OCI-LY3 (cell line): Measurements from ENCODE around the gene IL22RA1.

Experiments
- H2AFZ ChIP-seq: fragments of 200-600, 300-600 bp; shearing (Covaris generic); 2 replicates; pipeline ENCODE4 v1.6.0; 2014; ENCODE audit warnings: antibody characterized with exemption, low read depth, low read length
- H3K27ac ChIP-seq: fragments of 200-600, 300-600 bp; sonication (generic); 2 replicates; pipeline ENCODE4 v1.5.1; 2014; ENCODE audit warnings: mild to moderate bottlenecking, low read length, moderate library complexity, mixed read lengths
- H3K27me3 ChIP-seq: fragments of 200-600, 300-600 bp; sonication (generic); 2 replicates; pipeline ENCODE4 v1.6.1; 2014; ENCODE audit warnings: low read depth, low read length, mixed read lengths
- H3K36me3 ChIP-seq: fragments of 200-600, 300-600 bp; sonication (generic); replicated peaks from 2 replicates; pipeline ENCODE3; 2014; ENCODE audit warnings: low read depth, low read length, mixed read lengths
- H3K4me1 ChIP-seq: fragments of 300-600, 200-600 bp; sonication (generic); 2 replicates; pipeline ENCODE4 v1.6.1; 2014; ENCODE audit warnings: low read length, mixed read lengths
- H3K4me2 ChIP-seq: fragments of 200-600, 300-600 bp; sonication (generic); 2 replicates; pipeline ENCODE4 v1.6.1; 2014; ENCODE audit warnings: low read length, mixed read lengths
- H3K4me3 ChIP-seq: fragments of 300-600, 200-600 bp; sonication (generic); 2 replicates; pipeline ENCODE4 v1.5.1; 2014; ENCODE audit warnings: antibody characterized with exemption, mild to moderate bottlenecking, low read length, moderate library complexity
- H3K79me2 ChIP-seq: fragments of 300-600, 200-600 bp; shearing (Covaris generic); 2 replicates; pipeline ENCODE4 v1.6.1; 2014; ENCODE audit warnings: mild to moderate bottlenecking, low read length, mixed read lengths
- H3K9ac ChIP-seq: fragments of 300-600, 200-600 bp; shearing (Covaris generic); 2 replicates; pipeline ENCODE4 v1.6.0; 2014; ENCODE audit warnings: mild to moderate bottlenecking, low read length, moderate library complexity
- H3K9me3 ChIP-seq: fragments of 200-600, 300-600 bp; shearing (Covaris generic); 2 replicates; pipeline ENCODE4 v1.6.1; 2014; ENCODE audit warnings: low read length, mixed read lengths; ENCODE audit not compliant: insufficient read depth
- H4K20me1 ChIP-seq: fragments of 200-600, 300-600 bp; sonication (generic); 2 replicates; pipeline ENCODE4 v1.6.1; 2016; ENCODE audit warnings: low read length, mixed read lengths; ENCODE audit not compliant: insufficient read depth
- EZH2phosphoT487 ChIP-seq: fragments of 200-600 bp; shearing (Covaris generic); IDR thresholded peaks from 2 replicates; pipeline ENCODE4 v1.6.1; 2018; ENCODE audit warnings: antibody characterized with exemption, mixed run types, low read depth
- TF ChIP-seq, protein P1 (sequence below): fragments of 200-600, 300-600 bp; sonication (generic); IDR thresholded peaks from 2 replicates; pipeline ENCODE4 v1.5.1; 2014; ENCODE audit warnings: antibody characterized with exemption, low read length, low read depth

Gene IL22RA1

DNA sequence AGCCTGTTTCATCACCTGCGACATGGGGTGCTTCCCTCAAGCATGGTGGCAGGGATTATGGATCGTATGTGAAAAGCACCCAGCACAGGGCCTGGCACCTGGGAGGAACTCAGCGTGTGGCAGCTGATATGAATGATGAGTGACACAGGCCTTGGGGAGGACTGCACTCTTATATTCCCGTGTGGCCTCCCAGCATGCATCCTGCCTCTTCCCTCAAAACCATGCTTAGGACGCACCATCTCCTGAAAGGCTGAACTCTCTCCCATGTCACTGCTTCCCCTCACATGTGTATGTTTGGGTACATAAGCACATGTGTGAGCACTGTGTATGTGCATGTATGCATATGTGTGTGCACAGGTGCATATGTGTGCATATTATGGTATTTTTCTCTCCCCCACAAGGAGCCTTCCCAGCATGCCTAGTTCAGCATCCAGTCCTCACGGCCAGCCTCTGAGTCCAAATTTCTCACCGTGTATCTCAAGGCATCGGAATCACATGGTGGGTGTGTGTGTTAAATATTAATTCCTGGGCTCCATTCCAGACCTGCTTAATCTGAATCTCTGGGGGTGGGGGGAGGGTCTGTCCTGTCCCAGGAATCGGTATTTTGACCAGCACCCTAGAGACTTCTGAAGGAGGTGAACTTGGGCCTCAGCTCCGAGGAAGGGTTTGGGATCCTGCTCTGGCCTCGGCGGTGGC, 43.8 kb downstream of the IL22RA1 start:
- Histone ChIP-seq H2AFZ (no peak overlapping the region), H3K4me1 (no peaks in the 10 kb centered on the region), H3K4me2 (no peak overlapping the region), H3K79me2 (no peaks in the 10 kb centered on the region), H3K27me3 (no peaks in the 10 kb centered on the region), H3K4me3 (no peak overlapping the region), H3K9ac (no peak overlapping the region), H3K36me3 (no peaks in the 10 kb centered on the region), H4K20me1 (no peaks in the 10 kb centered on the region), H3K27ac (no peak overlapping the region), H3K9me3 (no peaks in the 10 kb centered on the region)
- TF ChIP-seq, protein P1, sequence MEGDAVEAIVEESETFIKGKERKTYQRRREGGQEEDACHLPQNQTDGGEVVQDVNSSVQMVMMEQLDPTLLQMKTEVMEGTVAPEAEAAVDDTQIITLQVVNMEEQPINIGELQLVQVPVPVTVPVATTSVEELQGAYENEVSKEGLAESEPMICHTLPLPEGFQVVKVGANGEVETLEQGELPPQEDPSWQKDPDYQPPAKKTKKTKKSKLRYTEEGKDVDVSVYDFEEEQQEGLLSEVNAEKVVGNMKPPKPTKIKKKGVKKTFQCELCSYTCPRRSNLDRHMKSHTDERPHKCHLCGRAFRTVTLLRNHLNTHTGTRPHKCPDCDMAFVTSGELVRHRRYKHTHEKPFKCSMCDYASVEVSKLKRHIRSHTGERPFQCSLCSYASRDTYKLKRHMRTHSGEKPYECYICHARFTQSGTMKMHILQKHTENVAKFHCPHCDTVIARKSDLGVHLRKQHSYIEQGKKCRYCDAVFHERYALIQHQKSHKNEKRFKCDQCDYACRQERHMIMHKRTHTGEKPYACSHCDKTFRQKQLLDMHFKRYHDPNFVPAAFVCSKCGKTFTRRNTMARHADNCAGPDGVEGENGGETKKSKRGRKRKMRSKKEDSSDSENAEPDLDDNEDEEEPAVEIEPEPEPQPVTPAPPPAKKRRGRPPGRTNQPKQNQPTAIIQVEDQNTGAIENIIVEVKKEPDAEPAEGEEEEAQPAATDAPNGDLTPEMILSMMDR: no peak
- TF ChIP-seq EZH2phosphoT487: no peak

DNA sequence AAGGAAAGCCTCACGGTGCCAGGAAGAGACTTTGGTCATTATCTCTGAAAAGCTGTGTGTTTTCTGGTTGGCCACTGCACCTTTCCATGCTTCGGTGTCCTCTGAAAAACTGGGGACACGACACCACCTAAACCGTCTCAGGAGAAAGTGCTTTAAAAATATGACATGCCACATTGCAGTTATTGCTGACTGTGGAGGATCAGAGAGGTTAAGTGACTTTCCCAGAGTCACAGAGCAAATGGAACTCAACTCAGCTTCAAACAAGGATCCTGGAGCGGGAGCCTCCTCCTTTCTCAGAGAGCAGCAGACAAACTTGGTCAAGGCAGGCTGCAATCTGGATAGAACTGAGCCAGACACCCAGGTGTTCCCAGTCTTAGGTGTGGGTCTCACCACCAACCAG, 44.8 kb downstream of the IL22RA1 start:
- H4K20me1 ChIP-seq: no peaks in the 10 kb centered on the region
- no peaks in the 10 kb centered on the region for H3K9me3 ChIP-seq
- H3K9ac ChIP-seq: no peak overlapping the region
- no peak overlapping the region for H2AFZ ChIP-seq
- TF ChIP-seq, protein P1: no peak
- TF ChIP-seq EZH2phosphoT487: no peak
- no peak overlapping the region for H3K4me3 ChIP-seq
- H3K27me3 ChIP-seq: no peaks in the 10 kb centered on the region
- no peaks in the 10 kb centered on the region for H3K36me3 ChIP-seq
- H3K79me2 ChIP-seq: no peaks in the 10 kb centered on the region
- H3K4me1 ChIP-seq: no peaks in the 10 kb centered on the region
- no peak overlapping the region for H3K27ac ChIP-seq
- H3K4me2 ChIP-seq: no peak overlapping the region

DNA sequence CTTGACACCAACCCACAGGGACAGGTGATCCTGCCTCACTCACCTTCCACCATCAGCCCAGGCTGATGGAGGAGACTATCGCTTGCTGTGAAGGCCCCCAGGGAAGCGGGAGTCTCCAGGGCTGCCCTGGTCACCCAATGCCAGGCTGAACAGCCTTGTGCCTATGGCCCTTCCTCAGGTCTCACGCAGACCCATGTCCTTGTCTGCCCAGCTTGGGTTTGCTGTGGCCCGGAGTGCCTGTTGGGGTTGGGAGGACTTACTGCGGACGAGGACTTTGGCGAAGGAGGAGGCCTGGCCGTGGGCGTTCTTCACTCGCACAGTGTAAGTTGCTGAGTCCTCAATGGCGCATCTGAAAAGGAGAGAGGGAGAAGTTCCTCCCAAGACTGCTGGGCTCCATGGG, 45.3 kb downstream of the IL22RA1 start:
- no peak overlapping the region for H3K27ac ChIP-seq
- H3K4me2 ChIP-seq: no peak overlapping the region
- no peaks in the 10 kb centered on the region for H3K79me2 ChIP-seq
- H3K9me3 ChIP-seq: no peaks in the 10 kb centered on the region
- H3K27me3 ChIP-seq: no peaks in the 10 kb centered on the region
- no peak overlapping the region for H3K9ac ChIP-seq
- H3K4me3 ChIP-seq: no peak overlapping the region
- no peaks in the 10 kb centered on the region for H4K20me1 ChIP-seq
- H3K36me3 ChIP-seq: no peaks in the 10 kb centered on the region
- no peak for TF ChIP-seq EZH2phosphoT487
- TF ChIP-seq, protein P1: no peak
- H3K4me1 ChIP-seq: no peaks in the 10 kb centered on the region
- H2AFZ ChIP-seq: no peak overlapping the region

DNA sequence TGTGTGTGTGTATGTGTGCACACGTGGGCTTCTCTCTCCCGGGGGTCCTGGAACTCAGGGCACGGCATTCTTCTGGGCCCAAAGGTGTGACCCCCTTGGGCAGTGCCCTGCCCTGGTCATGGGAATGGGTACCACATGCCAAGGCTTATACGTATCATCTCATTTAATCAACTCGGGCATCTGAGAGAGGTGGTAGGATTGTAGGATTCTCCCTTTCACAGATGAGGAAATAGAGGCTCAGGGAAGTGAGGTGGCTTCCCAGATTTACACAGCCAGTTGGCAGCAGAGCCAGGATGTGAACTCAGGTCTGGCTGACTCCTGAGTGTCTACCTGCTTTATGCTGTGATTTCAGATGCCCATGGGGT, 46.2 kb downstream of the IL22RA1 start:
- Histone ChIP-seq H4K20me1 (no peaks in the 10 kb centered on the region), H3K27ac (no peak overlapping the region), H3K9me3 (no peaks in the 10 kb centered on the region), H3K27me3 (no peaks in the 10 kb centered on the region), H3K4me1 (no peaks in the 10 kb centered on the region), H3K9ac (no peak overlapping the region), H3K79me2 (no peaks in the 10 kb centered on the region), H2AFZ (no peak overlapping the region), H3K4me3 (no peak overlapping the region), H3K36me3 (no peaks in the 10 kb centered on the region), H3K4me2 (no peak overlapping the region)
- TF ChIP-seq, protein P1: no peak
